Measurements from ENCODE around the gene ATAD1. TPM values are rescaled to one million over a fixed set of nuclear protein-coding genes. Genes with fewer than 3 reads are reported as not detected.

Gene ATAD1
- total RNA-seq, 4 donors from 2014 or later: 29.6 to 45.8 (median 33.8) TPM

DNA sequence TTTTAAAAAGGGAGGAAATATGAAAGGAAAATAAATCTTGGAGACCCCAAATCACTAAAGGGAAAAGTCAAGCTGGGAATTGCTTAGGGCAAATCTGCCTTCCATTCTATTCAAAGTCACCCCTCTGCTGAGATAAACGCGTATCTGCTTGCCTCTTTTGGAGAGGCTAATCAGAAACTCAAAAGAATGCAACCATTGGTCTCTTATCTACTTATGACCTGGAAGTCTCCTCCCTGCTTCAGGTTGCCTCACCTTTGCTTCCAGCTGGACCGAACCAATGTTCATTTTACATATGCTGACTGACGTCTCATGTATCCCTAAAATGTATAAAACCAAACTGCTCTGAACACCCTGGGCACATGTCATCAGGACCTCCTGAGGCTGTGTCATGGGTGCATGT lies 14.7 kb downstream of the ATAD1 start:
- TF ChIP-seq CTCF (IDR thresholded peaks at IDR 0.05; ENCODE audit: low read depth): no peak

GRCh38 chr10:87799860-87800259 lies 18.2 kb downstream of the ATAD1 start:
- no peak for TF ChIP-seq CTCF (IDR thresholded peaks at IDR 0.05; ENCODE audit: low read depth)

DNA sequence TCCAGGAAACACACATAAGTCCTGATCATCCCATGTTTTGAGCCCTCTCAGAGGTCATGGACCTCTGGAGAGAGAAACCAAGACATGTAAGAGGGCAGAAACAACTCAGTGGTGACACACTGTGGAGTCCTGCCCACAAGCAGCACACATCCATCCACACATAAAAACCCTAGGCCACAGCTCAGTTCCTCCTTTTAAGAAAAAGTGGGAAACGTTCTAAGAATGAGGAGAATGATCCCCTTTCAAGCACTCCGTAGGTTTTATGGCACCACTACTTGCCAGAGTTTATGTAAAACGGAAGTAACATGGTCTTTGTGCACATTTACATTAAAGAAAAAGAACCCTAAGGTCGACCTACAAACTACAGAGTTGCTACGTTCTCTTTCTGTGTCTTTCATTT lies 19.9 kb downstream of the ATAD1 start:
- TF ChIP-seq CTCF (IDR thresholded peaks at IDR 0.05; ENCODE audit: low read depth): no peak

DNA sequence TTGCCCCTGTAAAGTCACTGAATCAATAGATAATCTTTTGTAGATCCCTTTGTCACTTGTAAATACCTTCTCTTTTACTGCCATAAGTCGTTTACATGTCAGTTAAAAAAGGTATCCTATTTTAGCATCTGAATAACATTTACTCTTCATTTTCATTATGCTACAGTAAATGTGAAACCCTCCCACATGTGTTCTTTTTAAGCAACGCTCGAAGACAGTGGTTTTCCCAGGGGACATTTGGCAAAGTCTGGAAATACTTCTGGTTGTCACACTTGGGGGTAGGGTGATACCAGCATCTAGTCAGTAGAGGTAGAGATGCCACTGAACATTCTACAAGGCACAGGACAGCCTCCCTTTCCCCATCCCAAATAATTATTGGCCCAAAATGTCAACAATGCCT lies 23.7 kb downstream of the ATAD1 start:
- no peak for TF ChIP-seq CTCF (IDR thresholded peaks at IDR 0.05; ENCODE audit: low read depth)

- no peak for TF ChIP-seq CTCF (IDR thresholded peaks at IDR 0.05; ENCODE audit: low read depth)
Observed at GRCh38 chr10:87790185-87790584, 27.8 kb downstream of the ATAD1 start.

DNA sequence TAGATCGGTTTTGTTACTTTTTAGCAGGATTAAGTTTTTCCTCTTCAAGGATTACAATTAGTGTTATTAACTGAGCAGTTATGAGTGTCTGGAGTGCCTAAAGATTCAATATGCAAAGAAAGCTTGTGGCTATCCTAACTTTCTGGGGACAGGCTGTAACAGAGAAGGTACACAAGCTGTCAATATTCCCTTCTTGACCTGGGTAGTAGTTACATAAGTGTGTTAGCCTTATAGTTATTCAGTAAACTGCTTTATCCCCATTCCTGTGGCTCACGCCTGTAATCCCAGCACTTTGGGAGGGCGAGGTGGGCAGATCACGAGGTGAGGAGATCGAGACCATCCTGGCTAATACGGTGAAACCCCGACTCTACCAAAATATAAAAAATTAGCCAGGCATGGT lies 31.6 kb downstream of the ATAD1 start:
- no peak for TF ChIP-seq CTCF (IDR thresholded peaks at IDR 0.05; ENCODE audit: low read depth)

GRCh38 chr10:87782721-87783120 lies 35.3 kb downstream of the ATAD1 start:
- TF ChIP-seq CTCF (IDR thresholded peaks at IDR 0.05; ENCODE audit: low read depth): no peak
